Peyer's patch (tissue), 4 donors: ENCODE measurements around the gene CENPX. TPM values are rescaled to one million over a fixed set of nuclear protein-coding genes. Genes with fewer than 3 reads are reported as not detected.
A peak's percentile ranks its signal among the peaks of the same experiment; 100 is the strongest.

Experiments used
- DNase-seq, 3 donors: peaks; one replicate each; pipeline ENCODE4 v3.0.0-alpha.2; 2017 to 2019
- H3K27ac ChIP-seq, 4 donors: fragments of 200-600 bp; sonication (generic); one replicate each; pipeline ENCODE4 v1.5.1; 2016 to 2019
- H3K27me3 ChIP-seq, 2 donors: fragments of 200-600 bp; sonication (generic); one replicate each; pipeline ENCODE4 v1.5.1; 2019
- H3K36me3 ChIP-seq, 3 donors: fragments of 200-600 bp; sonication (generic); one replicate each; pipeline ENCODE4 v1.5.1; 2016 to 2019
- H3K4me1 ChIP-seq, 4 donors: fragments of 200-600 bp; sonication (generic); one replicate each; pipeline ENCODE4 v1.5.1; 2016 to 2019
- H3K4me3 ChIP-seq, 4 donors: fragments of 200-600 bp; sonication (generic); 1 replicate in 3 of 4; 2 replicates in 1 of 4; pipeline ENCODE4 v1.5.1; 2016 to 2019; ENCODE audit warnings: mild to moderate bottlenecking in 1 of 4
- H3K9me3 ChIP-seq, 4 donors: fragments of 200-600 bp; sonication (generic); one replicate each; pipeline ENCODE4 v1.5.1; 2016 to 2019; ENCODE audit warnings: mild to moderate bottlenecking in 1 of 4
- CTCF ChIP-seq, 6 experiments: fragments of 450-650 bp in 4 of 6; fragments of 200-600 bp in 2 of 6; sonication (generic) in 1 of 6; IDR thresholded peaks; one replicate each; pipeline ENCODE4 v1.5.1; 2017 to 2019; ENCODE audit warnings: antibody characterized with exemption in 6 of 6, mild to moderate bottlenecking in 3 of 6, moderate library complexity in 1 of 6
- POLR2A ChIP-seq, 2 donors: fragments of 450-650 bp; IDR thresholded peaks; one replicate each; pipeline ENCODE4 v1.5.1; 2017; ENCODE audit warnings: antibody characterized with exemption in 2 of 2, mild to moderate bottlenecking in 2 of 2, moderate library complexity in 2 of 2
- total RNA-seq, 4 donors: library from RNA; depleted of rRNA; stranded (reverse); fragments of >200 nt; gene quantifications; one replicate each; pipeline ENCODE4 v1.1.0, GENCODE V29; 2016

CENPX gene
- total RNA-seq, 4 donors from 2014 or later: 49.1 to 123 (median 91.8) TPM

GRCh38 chr17:82050761-82051641 is 28.3 kb upstream of the CENPX start:
- peak overlapping the region; percentile 61 to 72 (median 70) for H3K27ac ChIP-seq
- H3K36me3 ChIP-seq: peaks cover 0 to 56% (median 0%) of the 10 kb centered on the region in 3 donors
- H3K4me3 ChIP-seq: peak overlapping the region; percentile 75 to 98 (median 95)
- H3K27me3 ChIP-seq: no peaks in the 10 kb centered on the region
- peaks cover 0 to 31% (median 23%) of the 10 kb centered on the region in 4 donors for H3K4me1 ChIP-seq
- no peak for DNase-seq
- TF ChIP-seq POLR2A (IDR thresholded peaks at IDR 0.05) (no peak), CTCF (IDR thresholded peaks at IDR 0.05) (no peak)
- H3K9me3 ChIP-seq: no peaks in the 10 kb centered on the region

GRCh38 chr17:82050152-82050760 is 27.6 kb upstream of the CENPX start:
- TF ChIP-seq POLR2A (IDR thresholded peaks at IDR 0.05) (no peak), CTCF (IDR thresholded peaks at IDR 0.05) (no peak)
- Histone ChIP-seq H3K9me3 (no peaks in the 10 kb centered on the region), H3K4me3 (peak overlapping the region in 3 of 4 donors; percentile 94 to 98 (median 96)), H3K27ac (no peak overlapping the region), H3K4me1 (peaks cover 0 to 31% (median 23%) of the 10 kb centered on the region in 4 donors), H3K36me3 (peaks cover 0 to 49% (median 0%) of the 10 kb centered on the region in 3 donors), H3K27me3 (no peaks in the 10 kb centered on the region)
- no peak for DNase-seq

- H3K4me1 ChIP-seq: peaks cover 0 to 31% (median 23%) of the 10 kb centered on the region in 4 donors
- TF ChIP-seq CTCF (IDR thresholded peaks at IDR 0.05) (no peak), POLR2A (IDR thresholded peaks at IDR 0.05) (no peak)
- H3K27me3 ChIP-seq: no peaks in the 10 kb centered on the region
- no peaks in the 10 kb centered on the region for H3K9me3 ChIP-seq
- no peak overlapping the region for H3K4me3 ChIP-seq
- peaks cover 0 to 42% (median 0%) of the 10 kb centered on the region in 3 donors for H3K36me3 ChIP-seq
- no peak overlapping the region for H3K27ac ChIP-seq
- DNase-seq: no peak
Observed at GRCh38 chr17:82049521-82049971, 26.9 kb upstream of the CENPX start.

GRCh38 chr17:82049106-82049505 is 26.4 kb upstream of the CENPX start:
- Histone ChIP-seq H3K27me3 (no peaks in the 10 kb centered on the region), H3K36me3 (peaks cover 0 to 37% (median 0%) of the 10 kb centered on the region in 3 donors), H3K4me3 (no peak overlapping the region), H3K9me3 (no peaks in the 10 kb centered on the region), H3K4me1 (peaks cover 0 to 31% (median 23%) of the 10 kb centered on the region in 4 donors), H3K27ac (no peak overlapping the region)
- no peak for DNase-seq
- no peak for TF ChIP-seq CTCF (IDR thresholded peaks at IDR 0.05)
- no peak for TF ChIP-seq POLR2A (IDR thresholded peaks at IDR 0.05)

- H3K36me3 ChIP-seq: peaks cover 0 to 32% (median 0%) of the 10 kb centered on the region in 3 donors
Observed at GRCh38 chr17:82048571-82048971, 25.9 kb upstream of the CENPX start.

More at GRCh38 chr17:82048571-82048971, 25.9 kb upstream of the CENPX start:
- H3K4me3 ChIP-seq: no peak overlapping the region
- TF ChIP-seq CTCF (IDR thresholded peaks at IDR 0.05) (no peak), POLR2A (IDR thresholded peaks at IDR 0.05) (no peak)
- H3K27me3 ChIP-seq: no peaks in the 10 kb centered on the region
- H3K27ac ChIP-seq: no peak overlapping the region
- H3K9me3 ChIP-seq: no peaks in the 10 kb centered on the region
- H3K4me1 ChIP-seq: peaks cover 0 to 27% (median 23%) of the 10 kb centered on the region in 4 donors
- DNase-seq: no peak
